Esophagus (tissue), 2 donors: Measurements from ENCODE around the gene IPO13. TPM values are rescaled to one million over a fixed set of nuclear protein-coding genes. Genes with fewer than 3 reads are reported as not detected.

Source experiments
- polyA plus RNA-seq, 2 donors: library from polyadenylated mRNA; stranded (reverse); fragments of 200-250 nt; gene quantifications; one replicate each; pipeline ENCODE4 v1.2.3, GENCODE V29; 2013
- donor health status: healthy with polysubstance abuse.
- donor health status: Bipolar disorder and iron deficiency.

Gene IPO13
- polyA plus RNA-seq, 2 donors: 18.1 to 22.1 TPM

Other genes with a start within 250 kb of the IPO13 start
- gene ST3GAL3, start 239.4 kb upstream of the IPO13 start, polyA plus RNA-seq: 1 to 10 TPM; 3.6 to 4.5 TPM
- gene ARTN, start 13.1 kb upstream of the IPO13 start, polyA plus RNA-seq: 1 to 10 TPM; 1.8 to 2.6 TPM
- gene DPH2, start 23.1 kb downstream of the IPO13 start, polyA plus RNA-seq: 10 to 100 TPM; 14.2 to 17.9 TPM
- gene ATP6V0B, start 28.0 kb downstream of the IPO13 start, polyA plus RNA-seq: 100 to 1,000 TPM in 1 of 2 donors, 10 to 100 TPM in 1; 66.1 to 124 TPM
- gene B4GALT2, start 32.3 kb downstream of the IPO13 start, polyA plus RNA-seq: 10 to 100 TPM; 22.7 to 30.6 TPM
- gene CCDC24, start 44.6 kb downstream of the IPO13 start, polyA plus RNA-seq: 1 to 10 TPM; 4.0 to 7.5 TPM
- gene SLC6A9, start 84.5 kb downstream of the IPO13 start, polyA plus RNA-seq: 10 to 100 TPM; 13.8 to 22.8 TPM
- under 1 TPM; 0.02 to 0.14 TPM for gene KLF17, start 171.9 kb downstream of the IPO13 start, polyA plus RNA-seq
- gene KLF18, start 194.7 kb downstream of the IPO13 start, polyA plus RNA-seq: not detected